Hepatocyte (in vitro differentiated cells): Measurements from ENCODE around the gene UNC13D.
"Not testable (repeated sequence)": the region's sequence is repeated elsewhere in the genome, so short reads cannot be mapped to it uniquely, and the experiment has no call there.

ENCODE experiments used
- EZH2 ChIP-seq: fragments of 200-600 bp; sonication (generic); IDR thresholded peaks from 2 replicates; pipeline ENCODE4 v1.6.1; 2016; ENCODE audit warnings: antibody characterized with exemption, mild to moderate bottlenecking, borderline replicate concordance
- EZH2phosphoT487 ChIP-seq: fragments of 200-600 bp; sonication (generic); IDR thresholded peaks from one replicate; pipeline ENCODE4 v1.6.1; 2018; ENCODE audit warnings: antibody characterized with exemption, mild to moderate bottlenecking, low read depth, moderate library complexity; ENCODE audit not compliant: unreplicated experiment, severe bottlenecking
- TF ChIP-seq, protein P1 (sequence below): fragments of 200-600 bp; sonication (generic); IDR thresholded peaks from 2 replicates; pipeline ENCODE4 v1.5.1; 2016; ENCODE audit warnings: antibody characterized with exemption, mild to moderate bottlenecking; ENCODE audit not compliant: poor library complexity

DNA sequence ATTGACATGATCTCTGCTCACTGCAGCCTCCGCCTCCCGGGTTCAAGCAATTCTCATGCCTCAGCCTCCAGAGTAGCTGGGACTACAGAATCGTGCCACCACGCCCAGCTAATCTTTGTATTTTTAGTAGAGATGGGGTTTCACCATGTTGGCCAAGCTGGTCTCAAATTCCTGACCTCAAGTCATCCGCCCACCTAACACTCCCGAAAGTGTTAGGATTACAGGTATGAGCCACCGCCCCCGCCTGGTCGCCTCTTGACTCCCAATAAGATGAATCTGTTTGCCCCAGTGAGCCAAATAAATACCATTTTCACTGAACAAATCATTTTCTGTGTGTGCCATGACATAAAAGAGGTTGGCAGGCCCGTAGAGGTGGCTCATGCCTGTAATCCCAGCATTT, 15.2 kb upstream of the UNC13D start:
- TF ChIP-seq, protein P1, sequence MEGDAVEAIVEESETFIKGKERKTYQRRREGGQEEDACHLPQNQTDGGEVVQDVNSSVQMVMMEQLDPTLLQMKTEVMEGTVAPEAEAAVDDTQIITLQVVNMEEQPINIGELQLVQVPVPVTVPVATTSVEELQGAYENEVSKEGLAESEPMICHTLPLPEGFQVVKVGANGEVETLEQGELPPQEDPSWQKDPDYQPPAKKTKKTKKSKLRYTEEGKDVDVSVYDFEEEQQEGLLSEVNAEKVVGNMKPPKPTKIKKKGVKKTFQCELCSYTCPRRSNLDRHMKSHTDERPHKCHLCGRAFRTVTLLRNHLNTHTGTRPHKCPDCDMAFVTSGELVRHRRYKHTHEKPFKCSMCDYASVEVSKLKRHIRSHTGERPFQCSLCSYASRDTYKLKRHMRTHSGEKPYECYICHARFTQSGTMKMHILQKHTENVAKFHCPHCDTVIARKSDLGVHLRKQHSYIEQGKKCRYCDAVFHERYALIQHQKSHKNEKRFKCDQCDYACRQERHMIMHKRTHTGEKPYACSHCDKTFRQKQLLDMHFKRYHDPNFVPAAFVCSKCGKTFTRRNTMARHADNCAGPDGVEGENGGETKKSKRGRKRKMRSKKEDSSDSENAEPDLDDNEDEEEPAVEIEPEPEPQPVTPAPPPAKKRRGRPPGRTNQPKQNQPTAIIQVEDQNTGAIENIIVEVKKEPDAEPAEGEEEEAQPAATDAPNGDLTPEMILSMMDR: not testable (repeated sequence)
- TF ChIP-seq EZH2phosphoT487, EZH2: not testable (repeated sequence)
